CD14-positive monocyte (primary cell): ENCODE results near the gene AP3D1. TPM values are rescaled to one million over a fixed set of nuclear protein-coding genes. Genes with fewer than 3 reads are reported as not detected.

Experiments
- DNase-seq, 3 donors: peaks; one replicate each; pipeline ENCODE4 v3.0.0-alpha.2; 2011 to 2022
- H2AFZ ChIP-seq: 2 replicates; pipeline ENCODE4 v1.6.0; 2012; ENCODE audit warnings: mild to moderate bottlenecking, low read depth, low read length, inconsistent platforms; ENCODE audit not compliant: insufficient read depth, poor library complexity, severe bottlenecking
- H3K27ac ChIP-seq, 2 donors: 1 replicate in 1 of 2; 2 replicates in 1 of 2; pipeline ENCODE4 v1.5.1; 2012 to 2013; ENCODE audit warnings: low read length in 2 of 2, control low read depth in 1 of 2, inconsistent platforms in 1 of 2, low read depth in 1 of 2, mild to moderate bottlenecking in 1 of 2
- H3K27me3 ChIP-seq, 2 donors: one replicate each; pipeline versions ENCODE4 v1.6.0 to v1.6.1; 2011 to 2013; ENCODE audit warnings: low read length in 2 of 2; ENCODE audit not compliant: control insufficient read depth in 2 of 2, insufficient read depth in 2 of 2
- H3K36me3 ChIP-seq, 2 donors: replicated peaks in 1 of 2; 1 replicate in 1 of 2; 2 replicates in 1 of 2; pipeline versions ENCODE4 v1.5.1 to v1.6.1; 2012 to 2013; ENCODE audit warnings: low read length in 2 of 2, control low read depth in 1 of 2, inconsistent platforms in 1 of 2, mild to moderate bottlenecking in 1 of 2; ENCODE audit not compliant: insufficient read depth in 2 of 2, control insufficient read depth in 1 of 2
- H3K4me1 ChIP-seq, 2 donors: 1 replicate in 1 of 2; 2 replicates in 1 of 2; pipeline versions ENCODE4 v1.5.1 to v1.6.1; 2012 to 2013; ENCODE audit warnings: low read length in 2 of 2, control low read depth in 1 of 2, inconsistent platforms in 1 of 2, mild to moderate bottlenecking in 1 of 2, moderate library complexity in 1 of 2; ENCODE audit not compliant: insufficient read depth in 2 of 2, control insufficient read depth in 1 of 2
- H3K4me2 ChIP-seq: replicated peaks from 2 replicates; pipeline ENCODE3; 2012; ENCODE audit warnings: low read length, moderate library complexity, mild to moderate bottlenecking; ENCODE audit not compliant: poor library complexity, severe bottlenecking; ENCODE audit errors: extremely low read depth
- H3K4me3 ChIP-seq, 3 experiments: fragments of 200-600 bp in 1 of 3; sonication (generic) in 1 of 3; replicated peaks in 1 of 3; 1 replicate in 2 of 3; 2 replicates in 1 of 3; pipeline ENCODE4 v1.5.1; 2011 to 2013; ENCODE audit warnings: low read length in 3 of 3, mild to moderate bottlenecking in 3 of 3, control low read depth in 2 of 3, low read depth in 2 of 3, inconsistent platforms in 1 of 3, moderate library complexity in 1 of 3
- H3K79me2 ChIP-seq: 2 replicates; pipeline ENCODE4 v1.6.0; 2012; ENCODE audit warnings: mild to moderate bottlenecking, control low read depth, inconsistent platforms, low read length, moderate library complexity; ENCODE audit not compliant: insufficient read depth
- H3K9ac ChIP-seq: 2 replicates; pipeline ENCODE4 v1.6.0; 2017; ENCODE audit warnings: low read length, mild to moderate bottlenecking; ENCODE audit not compliant: insufficient read depth, poor library complexity, severe bottlenecking
- H3K9me3 ChIP-seq, 2 donors: replicated peaks in 1 of 2; 1 replicate in 1 of 2; 2 replicates in 1 of 2; pipeline versions ENCODE4 v1.5.1 to v1.6.1; 2012 to 2013; ENCODE audit warnings: low read length in 2 of 2, control low read depth in 1 of 2; ENCODE audit not compliant: control insufficient read depth in 1 of 2, insufficient read depth in 1 of 2
- H4K20me1 ChIP-seq: 2 replicates; pipeline ENCODE4 v1.6.0; 2012; ENCODE audit warnings: mild to moderate bottlenecking, low read length, control low read depth, moderate library complexity; ENCODE audit not compliant: insufficient read depth
- H3K27ac Mint-ChIP-seq, 7 donors: one replicate each; pipeline ENCODE4 v1.8.0; 2020; ENCODE audit warnings: mild to moderate bottlenecking in 7 of 7, mixed read lengths in 7 of 7, moderate library complexity in 6 of 7, inconsistent platforms in 2 of 7
- H3K27me3 Mint-ChIP-seq, 3 donors: one replicate each; pipeline ENCODE4 v1.8.0; 2021 to 2022; ENCODE audit warnings: low read depth in 3 of 3, mild to moderate bottlenecking in 3 of 3, mixed read lengths in 3 of 3, moderate library complexity in 3 of 3, inconsistent platforms in 1 of 3
- H3K36me3 Mint-ChIP-seq, 2 donors: one replicate each; pipeline ENCODE4 v1.8.0; 2020; ENCODE audit warnings: mixed read lengths in 2 of 2, inconsistent platforms in 1 of 2, mild to moderate bottlenecking in 1 of 2
- H3K4me1 Mint-ChIP-seq: one replicate; pipeline ENCODE4 v1.8.0; 2020; ENCODE audit warnings: mild to moderate bottlenecking, mixed read lengths
- H3K4me3 Mint-ChIP-seq, 2 donors: one replicate each; pipeline ENCODE4 v1.8.0; 2020; ENCODE audit warnings: mild to moderate bottlenecking in 2 of 2, mixed read lengths in 2 of 2, moderate library complexity in 1 of 2
- H3K9me3 Mint-ChIP-seq, 7 donors: one replicate each; pipeline ENCODE4 v1.8.0; 2020 to 2022; ENCODE audit warnings: mixed read lengths in 7 of 7, mild to moderate bottlenecking in 6 of 7, moderate library complexity in 6 of 7, inconsistent platforms in 2 of 7
- CTCF ChIP-seq: fragments of 200-600 bp; IDR thresholded peaks from one replicate; pipeline ENCODE4 v1.8.0; 2022; ENCODE audit warnings: antibody characterized with exemption, mild to moderate bottlenecking
- WGBS: methylation state at CpG from one replicate; pipeline ENCODE4 v1.1.5; 2013; ENCODE audit warnings: missing lambda C conversion rate; ENCODE audit not compliant: insufficient coverage; 5-methylcytosine and 5-hydroxymethylcytosine counted together
- intact Hi-C, 2 donors: fragments of 100-400 bp; cut with micrococcal nuclease; formaldehyde crosslinking; loops; one replicate each; pipeline versions ENCODE4 v1.15.0 to v1.15.1; 2023
- polyA plus RNA-seq, 3 donors: library from polyadenylated mRNA; depleted of rRNA in 1 of 3; unstranded in 2 of 3; stranded (reverse) in 1 of 3; fragments of 300-500 nt in 2 of 3; fragments of >200 nt in 1 of 3; fragmentation: Illumina TruSeq in 2 of 3; gene quantifications; 1 replicate in 2 of 3; 2 replicates in 1 of 3; pipeline ENCODE4 v1.2.3, GENCODE V29; 2012 to 2021

Gene AP3D1
- polyA plus RNA-seq, 3 donors = 9.6 to 105 (median 12.4) TPM

GRCh38 chr19:2115324-2115723 lies 36.0 kb downstream of the AP3D1 start:
- no peak for TF ChIP-seq CTCF
- Histone ChIP-seq H3K9ac (no peak overlapping the region), H3K36me3 (peaks cover 95 to 97% of the 10 kb centered on the region in 2 donors), H3K4me3 (no peak overlapping the region), H3K27ac (no peak overlapping the region), H3K9me3 (no peaks in the 10 kb centered on the region), H3K79me2 (no peaks in the 10 kb centered on the region), H3K4me2 (no peak overlapping the region), H3K4me1 (no peaks in the 10 kb centered on the region), H2AFZ (no peak overlapping the region), H3K27me3 (no peaks in the 10 kb centered on the region), H4K20me1 (peaks cover 80% of the 10 kb centered on the region)
- H3K27ac Mint-ChIP-seq = peak overlapping the region in 3 of 7 donors; percentile 47 to 61 (median 60)
- peaks cover 75 to 97% of the 10 kb centered on the region in 2 donors for H3K36me3 Mint-ChIP-seq
- no peak overlapping the region for H3K4me3 Mint-ChIP-seq
- H3K9me3 Mint-ChIP-seq = no peaks in the 10 kb centered on the region
- intact Hi-C loops = no loop called here
- DNase-seq = no peak
- 95% methylated on average over 23 of the region's 25 CpGs for WGBS
- no peaks in the 10 kb centered on the region for H3K27me3 Mint-ChIP-seq
- no peaks in the 10 kb centered on the region for H3K4me1 Mint-ChIP-seq

GRCh38 chr19:2114821-2115220 lies 36.5 kb downstream of the AP3D1 start:
- Histone ChIP-seq H2AFZ (no peak overlapping the region), H3K36me3 (peaks cover 95 to 97% of the 10 kb centered on the region in 2 donors), H3K4me2 (no peak overlapping the region), H3K27me3 (no peaks in the 10 kb centered on the region), H4K20me1 (peaks cover 79% of the 10 kb centered on the region), H3K79me2 (no peaks in the 10 kb centered on the region), H3K9me3 (no peaks in the 10 kb centered on the region), H3K4me1 (no peaks in the 10 kb centered on the region), H3K4me3 (no peak overlapping the region), H3K9ac (no peak overlapping the region), H3K27ac (no peak overlapping the region)
- Mint-ChIP-seq H3K27ac (no peak overlapping the region), H3K36me3 (peaks cover 70 to 97% of the 10 kb centered on the region in 2 donors), H3K9me3 (no peaks in the 10 kb centered on the region), H3K4me3 (no peak overlapping the region), H3K27me3 (no peaks in the 10 kb centered on the region), H3K4me1 (no peaks in the 10 kb centered on the region)
- 98% methylated on average over 21 of the region's 21 CpGs for WGBS
- no peak for DNase-seq
- intact Hi-C loops = no loop called here
- TF ChIP-seq CTCF = no peak
